HCT116 (cell line): Measurements from ENCODE around the gene SEC24D. TPM values are rescaled to one million over a fixed set of nuclear protein-coding genes. Genes with fewer than 3 reads are reported as not detected.

ENCODE experiments used
- ATAC-seq: fragments of 200-7000 bp; cut with Tn5 transposase; 2 replicates; pipeline ENCODE4 v1.9.1; 2020; ENCODE audit warnings: mild to moderate bottlenecking, moderate library complexity
- BruUV-seq: library from RNA; stranded (reverse); fragments of 400-500 nt; replicated peaks from 2 replicates; lab custom pipeline; 2021; lab: Mats Ljungman, UMichigan
- CTCF ChIA-PET: fragments of 300-600 bp; sonication (Branson Sonifier 250); formaldehyde crosslinking; loops from one replicate; lab custom pipeline; 2021; ENCODE audit warnings: antibody characterized with exemption; lab: Charles Lee
- POLR2A ChIA-PET: fragments of 300-600, 350-600 bp; sonication (Branson Sonifier 250); formaldehyde crosslinking; loops from one replicate; lab custom pipeline; 2021; ENCODE audit warnings: antibody characterized with exemption; lab: Charles Lee
- RAD21 ChIA-PET, 2 experiments: fragments of 300-600 bp; sonication (Branson Sonifier 250); formaldehyde crosslinking; loops; one replicate each; lab custom pipeline; 2023; ENCODE audit warnings: low total read pairs in 2 of 2; ENCODE audit not compliant: uncharacterized antibody in 2 of 2, unreplicated experiment in 2 of 2, low non-redundant PET in 1 of 2; lab: Charles Lee
- DNase-seq: peaks from one replicate; pipeline ENCODE4 v3.0.0-alpha.2; 2010; ENCODE audit warnings: low read depth, low spot score
- H2AFZ ChIP-seq: fragments of 200-600 bp; shearing (Covaris generic), sonication (generic); 2 replicates; pipeline ENCODE4 v1.6.1; 2017; ENCODE audit warnings: low read depth, mixed run types, mixed read lengths, antibody characterized with exemption, low read length; ENCODE audit not compliant: poor library complexity, severe bottlenecking
- H3K27ac ChIP-seq: 2 replicates; pipeline ENCODE4 v1.5.1; 2012; ENCODE audit warnings: low read depth, low read length
- H3K27me3 ChIP-seq: fragments of 200-600 bp; sonication (generic); 2 replicates; pipeline ENCODE4 v1.6.1; 2016; ENCODE audit warnings: mixed run types, low read length, mixed read lengths; ENCODE audit not compliant: insufficient read depth
- H3K36me3 ChIP-seq, 2 experiments: fragments of 200-500 bp in 1 of 2; fragments of 200-600 bp in 1 of 2; sonication (Bioruptor generic) in 1 of 2; sonication (generic) in 1 of 2; 2 replicates each; pipeline versions ENCODE4 v1.5.1 to v1.6.1; 2014 to 2016; ENCODE audit warnings: low read length in 2 of 2, inconsistent platforms in 1 of 2, mixed read lengths in 1 of 2, mixed run types in 1 of 2; ENCODE audit not compliant: insufficient read depth in 2 of 2, control insufficient read depth in 1 of 2
- H3K4me1 ChIP-seq, 2 experiments: fragments of 200-600 bp in 1 of 2; sonication (generic) in 1 of 2; 2 replicates each; pipeline versions ENCODE4 v1.5.1 to v1.6.1; 2012 to 2017; ENCODE audit warnings: low read length in 2 of 2, inconsistent platforms in 1 of 2, mild to moderate bottlenecking in 1 of 2, mixed read lengths in 1 of 2, mixed run types in 1 of 2, moderate library complexity in 1 of 2; ENCODE audit not compliant: insufficient read depth in 2 of 2, control insufficient read depth in 1 of 2
- H3K4me2 ChIP-seq: fragments of 200-600 bp; sonication (generic); 2 replicates; pipeline ENCODE4 v1.6.1; 2017; ENCODE audit warnings: mixed run types, low read length, mixed read lengths
- H3K4me3 ChIP-seq, 2 experiments: fragments of 200-600 bp in 1 of 2; sonication (generic) in 1 of 2; replicated peaks in 1 of 2; 2 replicates each; pipeline ENCODE4 v1.5.1; 2011 to 2016; ENCODE audit warnings: low read length in 2 of 2, control low read depth in 1 of 2, low read depth in 1 of 2, mild to moderate bottlenecking in 1 of 2, mixed read lengths in 1 of 2, mixed run types in 1 of 2
- H3K79me2 ChIP-seq: fragments of 200-600 bp; sonication (generic); 2 replicates; pipeline ENCODE4 v1.6.1; 2017; ENCODE audit warnings: mild to moderate bottlenecking, mixed run types, low read length, moderate library complexity, mixed read lengths; ENCODE audit not compliant: insufficient read depth
- H3K9ac ChIP-seq: fragments of 200-600 bp; sonication (generic); 2 replicates; pipeline ENCODE4 v1.6.1; 2016; ENCODE audit warnings: low read length, mixed read lengths
- H3K9me2 ChIP-seq: fragments of 200-600 bp; sonication (generic), shearing (Covaris generic); 2 replicates; pipeline ENCODE4 v1.6.1; 2017; ENCODE audit warnings: mixed run types, mild to moderate bottlenecking, moderate library complexity; ENCODE audit not compliant: insufficient read depth
- H3K9me3 ChIP-seq, 2 experiments: fragments of 200-500 bp in 1 of 2; fragments of 200-600 bp in 1 of 2; sonication (Bioruptor generic) in 1 of 2; sonication (generic) in 1 of 2; 2 replicates each; pipeline ENCODE4 v1.6.1; 2014 to 2017; ENCODE audit warnings: low read length in 2 of 2, mixed read lengths in 2 of 2, inconsistent platforms in 1 of 2, low read depth in 1 of 2, mild to moderate bottlenecking in 1 of 2, mixed run types in 1 of 2, moderate library complexity in 1 of 2; ENCODE audit not compliant: control insufficient read depth in 1 of 2, insufficient read depth in 1 of 2
- H4K20me1 ChIP-seq: fragments of 200-600 bp; sonication (generic), shearing (Covaris generic); 2 replicates; pipeline ENCODE4 v1.6.1; 2017; ENCODE audit warnings: mixed run types, mild to moderate bottlenecking, moderate library complexity; ENCODE audit not compliant: insufficient read depth
- RAD21 ChIP-seq: IDR thresholded peaks from 2 replicates; pipeline ENCODE4 v1.6.1; 2012; ENCODE audit warnings: low read depth, mild to moderate bottlenecking
- TCF7L2 ChIP-seq: IDR thresholded peaks from 2 replicates; pipeline ENCODE4 v1.7.0; 2011; ENCODE audit warnings: borderline replicate concordance, inconsistent platforms; ENCODE audit not compliant: insufficient read depth, insufficient read length; ENCODE audit errors: extremely low read depth
- ZFX ChIP-seq: fragments of 450-650 bp; IDR thresholded peaks from 2 replicates; pipeline ENCODE4 v1.6.1; 2017
- ZNF274 ChIP-seq: fragments of 200-500 bp; sonication (Bioruptor generic); IDR thresholded peaks from 2 replicates; pipeline ENCODE4 v1.6.1; 2014; ENCODE audit warnings: mild to moderate bottlenecking, low read depth, low read length, inconsistent platforms
- intact Hi-C: fragments of 100-400 bp; cut with micrococcal nuclease; formaldehyde crosslinking; loops from 2 replicates; pipeline ENCODE4 v1.10.0; 2022
- total RNA-seq: library from RNA; stranded (reverse); gene quantifications from one replicate; pipeline ENCODE4 v1.2.1, GENCODE V29; 2021; ENCODE audit not compliant: unreplicated experiment
- TF ChIP-seq, protein P1 (sequence below), 3 experiments: fragments of 200-600 bp in 1 of 3; sonication (generic) in 1 of 3; IDR thresholded peaks in 2 of 3; conservative IDR thresholded peaks in 1 of 3; 2 replicates each; pipeline ENCODE4 v1.5.1; 2012 to 2017; ENCODE audit warnings: low read depth in 2 of 3, low read length in 2 of 3, antibody characterized with exemption in 1 of 3, borderline replicate concordance in 1 of 3, control low read depth in 1 of 3, mild to moderate bottlenecking in 1 of 3, mixed read lengths in 1 of 3, mixed run types in 1 of 3, moderate library complexity in 1 of 3; ENCODE audit not compliant: insufficient read depth in 1 of 3
- TF ChIP-seq, protein P2 (sequence below): IDR thresholded peaks from 2 replicates; pipeline ENCODE4 v1.6.1; 2012; ENCODE audit warnings: low read depth

SEC24D gene
- total RNA-seq, 1 experiment from 2014 or later: 28.5 TPM

DNA sequence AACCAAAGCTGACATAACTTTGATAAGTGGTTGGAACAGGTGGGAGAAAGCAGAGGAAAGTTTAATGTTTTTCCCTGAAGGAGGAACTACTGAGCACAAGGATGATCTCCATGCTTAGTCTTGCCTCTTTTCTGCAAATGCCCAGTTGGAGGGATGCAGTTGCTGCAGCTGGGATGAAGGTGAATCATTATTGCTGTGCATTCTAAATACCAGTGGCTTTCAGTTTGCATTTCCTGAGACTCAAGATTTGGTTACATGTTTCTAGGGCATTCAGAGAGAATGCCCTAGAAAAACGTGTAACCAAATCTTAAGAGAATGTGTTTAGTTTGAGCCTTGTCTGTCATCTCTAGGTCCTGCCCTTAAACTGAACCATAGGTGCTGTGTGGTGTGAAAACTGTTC lies 108.6 kb downstream of the SEC24D start:
- no peaks in the 10 kb centered on the region for H3K79me2 ChIP-seq
- ChIA-PET RAD21 (no interaction called here), POLR2A (no interaction called here), CTCF (no interaction called here)
- no TSS peak for BruUV-seq
- H3K4me1 ChIP-seq: no peaks in the 10 kb centered on the region
- no peak for TF ChIP-seq RAD21
- TF ChIP-seq, protein P1, sequence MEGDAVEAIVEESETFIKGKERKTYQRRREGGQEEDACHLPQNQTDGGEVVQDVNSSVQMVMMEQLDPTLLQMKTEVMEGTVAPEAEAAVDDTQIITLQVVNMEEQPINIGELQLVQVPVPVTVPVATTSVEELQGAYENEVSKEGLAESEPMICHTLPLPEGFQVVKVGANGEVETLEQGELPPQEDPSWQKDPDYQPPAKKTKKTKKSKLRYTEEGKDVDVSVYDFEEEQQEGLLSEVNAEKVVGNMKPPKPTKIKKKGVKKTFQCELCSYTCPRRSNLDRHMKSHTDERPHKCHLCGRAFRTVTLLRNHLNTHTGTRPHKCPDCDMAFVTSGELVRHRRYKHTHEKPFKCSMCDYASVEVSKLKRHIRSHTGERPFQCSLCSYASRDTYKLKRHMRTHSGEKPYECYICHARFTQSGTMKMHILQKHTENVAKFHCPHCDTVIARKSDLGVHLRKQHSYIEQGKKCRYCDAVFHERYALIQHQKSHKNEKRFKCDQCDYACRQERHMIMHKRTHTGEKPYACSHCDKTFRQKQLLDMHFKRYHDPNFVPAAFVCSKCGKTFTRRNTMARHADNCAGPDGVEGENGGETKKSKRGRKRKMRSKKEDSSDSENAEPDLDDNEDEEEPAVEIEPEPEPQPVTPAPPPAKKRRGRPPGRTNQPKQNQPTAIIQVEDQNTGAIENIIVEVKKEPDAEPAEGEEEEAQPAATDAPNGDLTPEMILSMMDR (IDR thresholded peaks at IDR 0.05 in 2 of 3, conservative IDR thresholded peaks at IDR 0.05 in 1 of 3; ENCODE audit: borderline replicate concordance in 1 of 3, insufficient read depth in 1 of 3, low read depth in 2 of 3, low read length in 2 of 3): no peak
- TF ChIP-seq, protein P2, sequence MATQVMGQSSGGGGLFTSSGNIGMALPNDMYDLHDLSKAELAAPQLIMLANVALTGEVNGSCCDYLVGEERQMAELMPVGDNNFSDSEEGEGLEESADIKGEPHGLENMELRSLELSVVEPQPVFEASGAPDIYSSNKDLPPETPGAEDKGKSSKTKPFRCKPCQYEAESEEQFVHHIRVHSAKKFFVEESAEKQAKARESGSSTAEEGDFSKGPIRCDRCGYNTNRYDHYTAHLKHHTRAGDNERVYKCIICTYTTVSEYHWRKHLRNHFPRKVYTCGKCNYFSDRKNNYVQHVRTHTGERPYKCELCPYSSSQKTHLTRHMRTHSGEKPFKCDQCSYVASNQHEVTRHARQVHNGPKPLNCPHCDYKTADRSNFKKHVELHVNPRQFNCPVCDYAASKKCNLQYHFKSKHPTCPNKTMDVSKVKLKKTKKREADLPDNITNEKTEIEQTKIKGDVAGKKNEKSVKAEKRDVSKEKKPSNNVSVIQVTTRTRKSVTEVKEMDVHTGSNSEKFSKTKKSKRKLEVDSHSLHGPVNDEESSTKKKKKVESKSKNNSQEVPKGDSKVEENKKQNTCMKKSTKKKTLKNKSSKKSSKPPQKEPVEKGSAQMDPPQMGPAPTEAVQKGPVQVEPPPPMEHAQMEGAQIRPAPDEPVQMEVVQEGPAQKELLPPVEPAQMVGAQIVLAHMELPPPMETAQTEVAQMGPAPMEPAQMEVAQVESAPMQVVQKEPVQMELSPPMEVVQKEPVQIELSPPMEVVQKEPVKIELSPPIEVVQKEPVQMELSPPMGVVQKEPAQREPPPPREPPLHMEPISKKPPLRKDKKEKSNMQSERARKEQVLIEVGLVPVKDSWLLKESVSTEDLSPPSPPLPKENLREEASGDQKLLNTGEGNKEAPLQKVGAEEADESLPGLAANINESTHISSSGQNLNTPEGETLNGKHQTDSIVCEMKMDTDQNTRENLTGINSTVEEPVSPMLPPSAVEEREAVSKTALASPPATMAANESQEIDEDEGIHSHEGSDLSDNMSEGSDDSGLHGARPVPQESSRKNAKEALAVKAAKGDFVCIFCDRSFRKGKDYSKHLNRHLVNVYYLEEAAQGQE: no peak
- no peak for TF ChIP-seq ZNF274
- no peak for TF ChIP-seq ZFX
- no peak for TF ChIP-seq TCF7L2
- H4K20me1 ChIP-seq: no peaks in the 10 kb centered on the region
- H3K9ac ChIP-seq: no peak overlapping the region
- ATAC-seq: no peak
- DNase-seq: no peak
- H3K4me3 ChIP-seq: no peak overlapping the region
- H3K27ac ChIP-seq: no peak overlapping the region
- H3K36me3 ChIP-seq: peaks cover 0 to 14% of the 10 kb centered on the region in 2 experiments; a peak in 1 of 4 replicates
- no peak overlapping the region for H2AFZ ChIP-seq
- no peaks in the 10 kb centered on the region for H3K9me2 ChIP-seq
- intact Hi-C loops: no loop called here
- no peaks in the 10 kb centered on the region for H3K9me3 ChIP-seq
- no peaks in the 10 kb centered on the region for H3K27me3 ChIP-seq
- H3K4me2 ChIP-seq: no peak overlapping the region
